ENCODE data around the gene DGLUCY.
"Not testable (repeated sequence)": the region's sequence is repeated elsewhere in the genome, so short reads cannot be mapped to it uniquely, and the experiment has no call there.

DGLUCY gene

DNA sequence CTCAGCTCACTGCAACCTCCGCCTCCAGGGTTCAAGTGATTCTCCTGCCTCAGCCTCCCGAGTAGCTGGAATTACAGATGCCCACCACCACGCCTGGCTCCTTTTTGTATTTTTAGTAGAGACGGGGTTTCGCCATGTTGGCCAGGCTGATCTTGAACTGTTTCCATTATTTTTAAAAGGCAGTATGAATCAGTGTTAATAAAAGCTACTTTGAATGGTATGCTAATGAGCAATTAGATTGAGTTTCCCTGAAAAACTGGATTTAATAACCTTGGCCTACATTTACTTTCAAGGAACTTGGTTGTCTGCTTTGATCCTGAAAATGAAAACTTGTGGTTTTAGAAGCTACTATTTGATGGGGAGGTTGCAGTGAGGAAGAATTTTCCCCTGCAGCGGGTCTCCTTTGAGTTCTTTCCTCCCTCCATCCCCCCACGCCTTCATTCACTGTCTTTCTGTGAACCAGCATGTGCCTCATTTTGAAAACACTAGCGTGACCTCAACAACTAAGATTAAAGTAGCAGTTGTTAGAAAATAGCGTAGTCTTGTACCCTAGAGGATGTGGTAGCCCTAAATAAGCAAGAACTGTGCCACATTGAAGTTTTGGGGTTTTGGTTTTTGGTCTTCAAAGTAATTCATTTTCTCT, 35.7 kb upstream of the DGLUCY start:
- DNase-seq (ENCODE audit: extremely low read depth, low read depth), result no peak
- TF ChIP-seq, protein P1, sequence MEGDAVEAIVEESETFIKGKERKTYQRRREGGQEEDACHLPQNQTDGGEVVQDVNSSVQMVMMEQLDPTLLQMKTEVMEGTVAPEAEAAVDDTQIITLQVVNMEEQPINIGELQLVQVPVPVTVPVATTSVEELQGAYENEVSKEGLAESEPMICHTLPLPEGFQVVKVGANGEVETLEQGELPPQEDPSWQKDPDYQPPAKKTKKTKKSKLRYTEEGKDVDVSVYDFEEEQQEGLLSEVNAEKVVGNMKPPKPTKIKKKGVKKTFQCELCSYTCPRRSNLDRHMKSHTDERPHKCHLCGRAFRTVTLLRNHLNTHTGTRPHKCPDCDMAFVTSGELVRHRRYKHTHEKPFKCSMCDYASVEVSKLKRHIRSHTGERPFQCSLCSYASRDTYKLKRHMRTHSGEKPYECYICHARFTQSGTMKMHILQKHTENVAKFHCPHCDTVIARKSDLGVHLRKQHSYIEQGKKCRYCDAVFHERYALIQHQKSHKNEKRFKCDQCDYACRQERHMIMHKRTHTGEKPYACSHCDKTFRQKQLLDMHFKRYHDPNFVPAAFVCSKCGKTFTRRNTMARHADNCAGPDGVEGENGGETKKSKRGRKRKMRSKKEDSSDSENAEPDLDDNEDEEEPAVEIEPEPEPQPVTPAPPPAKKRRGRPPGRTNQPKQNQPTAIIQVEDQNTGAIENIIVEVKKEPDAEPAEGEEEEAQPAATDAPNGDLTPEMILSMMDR (IDR thresholded peaks at IDR 0.05; ENCODE audit: low read depth, low read length), result no peak

DNA sequence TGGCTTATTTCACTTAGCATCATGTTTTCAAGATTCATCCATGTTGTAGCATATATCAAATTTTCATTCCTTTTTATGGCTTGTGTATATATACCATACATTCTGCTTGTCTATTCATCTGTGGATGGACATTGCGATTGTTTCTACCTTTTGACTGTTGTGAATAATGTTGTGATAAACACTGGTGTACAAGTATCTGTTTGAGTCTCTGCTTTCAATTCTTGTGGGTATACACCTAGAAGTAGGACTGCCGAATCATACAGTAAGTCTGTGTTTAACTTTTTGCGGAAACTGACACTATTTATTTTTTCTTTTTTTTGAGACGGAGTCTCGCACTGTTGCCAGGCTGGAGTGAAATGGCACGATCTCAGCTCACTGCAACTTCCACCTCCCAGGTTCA, 33.8 kb upstream of the DGLUCY start:
- TF ChIP-seq, protein P1 (IDR thresholded peaks at IDR 0.05; ENCODE audit: low read depth, low read length), result no peak
- DNase-seq (ENCODE audit: extremely low read depth, low read depth), result no peak

DNA sequence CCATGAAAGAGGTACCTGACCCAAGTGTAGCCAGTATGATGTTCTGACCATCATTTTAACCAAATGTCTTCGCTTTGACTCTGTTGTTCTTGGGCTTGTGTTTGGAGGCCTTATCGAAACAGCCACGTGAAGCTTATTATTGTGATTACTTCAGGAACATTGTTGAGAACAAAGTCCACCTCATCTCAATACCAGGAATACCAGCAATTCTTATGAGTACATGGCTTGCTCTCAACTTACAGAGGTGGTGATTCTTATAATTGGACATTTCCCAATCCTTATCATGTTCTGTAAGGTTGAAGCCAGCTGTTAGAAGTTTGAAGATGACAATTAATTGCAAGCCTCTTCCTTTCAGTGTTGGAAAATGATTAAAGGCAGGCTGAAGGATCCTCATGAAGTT, 31.6 kb upstream of the DGLUCY start:
- DNase-seq (ENCODE audit: extremely low read depth, low read depth), result no peak
- TF ChIP-seq, protein P1 (IDR thresholded peaks at IDR 0.05; ENCODE audit: low read depth, low read length), result no peak

DNA sequence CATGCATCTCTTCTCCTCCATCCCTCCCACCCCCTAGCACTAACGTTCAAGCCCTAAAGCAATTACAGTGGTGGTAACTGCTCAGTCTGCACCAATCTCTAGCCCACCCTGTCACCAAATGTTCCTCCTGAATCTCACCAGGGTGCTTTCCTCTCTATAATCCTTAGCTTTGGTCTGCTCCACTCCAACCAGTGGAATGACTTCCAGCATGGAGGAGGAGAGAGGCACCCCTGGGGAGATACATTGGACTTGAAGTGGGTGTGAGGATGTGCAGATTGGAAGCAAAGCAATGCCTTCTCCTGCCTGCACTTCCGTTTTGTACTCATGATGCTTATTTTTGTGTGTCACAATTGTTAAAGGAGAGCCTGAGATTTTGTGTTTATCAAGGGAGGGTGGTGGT, 29.4 kb upstream of the DGLUCY start:
- TF ChIP-seq, protein P1 (IDR thresholded peaks at IDR 0.05; ENCODE audit: low read depth, low read length), result no peak
- no peak for DNase-seq (ENCODE audit: extremely low read depth, low read depth)

DNA sequence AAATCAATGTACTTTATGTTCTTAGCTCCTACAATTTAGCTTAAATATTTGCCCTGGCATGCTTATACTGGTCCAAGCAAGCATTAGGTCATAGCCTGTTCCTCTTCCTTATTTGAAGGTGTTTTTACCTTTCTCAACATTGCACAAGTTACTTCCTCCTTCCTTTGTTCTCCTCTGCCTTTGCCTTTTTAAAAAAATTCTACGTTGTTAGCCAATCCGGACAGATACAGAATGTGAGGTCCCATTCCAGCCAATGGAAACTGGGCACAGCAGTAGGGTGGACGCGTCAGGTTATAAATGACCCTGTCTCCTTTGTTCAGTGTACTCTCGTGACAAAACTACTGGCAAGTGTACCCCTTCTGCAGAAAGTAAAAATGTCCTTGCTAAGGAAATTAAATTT, 26.4 kb upstream of the DGLUCY start:
- not testable (repeated sequence) for DNase-seq (ENCODE audit: extremely low read depth, low read depth)

DNA sequence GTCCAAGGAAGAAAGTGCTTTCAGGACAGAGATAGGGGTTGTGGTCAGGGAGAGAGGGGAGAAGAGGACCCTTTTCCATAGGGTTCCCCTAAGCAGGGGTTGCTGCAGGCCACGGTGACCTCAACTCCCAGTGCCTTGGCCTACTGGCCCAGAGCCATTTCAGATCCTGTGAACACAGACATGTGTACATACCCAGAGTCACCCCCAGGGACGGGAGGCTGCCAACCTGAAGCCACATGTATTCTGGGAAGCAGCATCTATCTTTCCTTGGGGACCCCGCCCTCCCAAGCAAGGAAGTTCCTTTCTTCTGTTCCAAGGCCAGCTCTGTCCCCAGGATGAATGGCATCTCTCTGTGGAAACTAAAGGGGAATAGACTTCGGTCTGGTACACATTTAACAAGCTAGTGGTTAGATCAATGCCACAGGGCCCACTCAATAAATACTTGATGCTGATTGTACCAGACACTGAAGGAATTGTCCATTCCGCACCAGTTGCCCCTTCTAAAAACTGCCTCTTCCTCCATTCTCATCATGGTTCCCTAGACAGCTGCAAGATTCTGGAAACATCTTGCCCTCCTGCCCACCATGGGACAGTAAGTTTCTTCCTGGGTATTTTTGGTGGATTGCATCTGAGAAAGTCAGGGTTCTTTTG, 25.2 kb upstream of the DGLUCY start:
- DNase-seq (ENCODE audit: extremely low read depth, low read depth), result no peak
- TF ChIP-seq, protein P1 (IDR thresholded peaks at IDR 0.05; ENCODE audit: low read depth, low read length), result no peak

DNA sequence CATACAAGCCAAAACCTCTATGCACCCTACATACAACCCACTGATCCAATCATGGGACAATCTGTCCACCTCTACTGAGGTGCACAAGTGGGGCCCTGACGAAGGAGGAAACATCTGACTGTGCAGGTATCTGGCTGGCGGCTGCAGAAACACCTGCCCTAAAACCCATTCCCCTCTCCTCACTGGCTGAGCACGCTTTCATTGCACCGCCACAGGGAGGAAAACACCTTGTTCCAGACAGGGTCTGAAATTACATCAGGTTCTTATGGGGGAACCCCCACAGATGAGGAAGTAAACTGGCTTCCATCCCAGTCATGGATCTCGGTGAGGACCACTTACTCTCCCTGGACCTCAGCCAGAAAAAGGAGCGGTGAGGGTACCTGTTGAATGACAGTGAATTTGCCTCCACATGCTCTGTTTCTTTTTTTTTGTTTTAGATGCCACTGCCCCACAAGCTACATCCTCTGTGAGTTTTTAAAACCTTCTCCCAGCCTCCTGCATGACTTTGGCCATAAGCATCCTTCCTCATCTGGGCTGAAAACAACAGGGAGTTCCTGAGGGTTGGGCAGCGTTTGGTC, 23.8 kb upstream of the DGLUCY start:
- TF ChIP-seq, protein P1 (IDR thresholded peaks at IDR 0.05; ENCODE audit: low read depth, low read length), result no peak

More for the DNA sequence above, 23.8 kb upstream of the DGLUCY start:
- no peak for DNase-seq (ENCODE audit: extremely low read depth, low read depth)

Data from AG09319 (cell line).